Thoracic aorta (tissue), 2 donors: ENCODE results near the gene ATF2. TPM values are rescaled to one million over a fixed set of nuclear protein-coding genes. Genes with fewer than 3 reads are reported as not detected.

Experiments used
- ATAC-seq: fragments of 150-250 bp; one replicate; pipeline ENCODE4 v1.8.0; 2017; ENCODE audit warnings: low read depth; ENCODE audit not compliant: insufficient number of reproducible peaks, low FRiP score
- DNase-seq: peaks from one replicate; pipeline ENCODE4 v3.0.0-alpha.2; 2020; ENCODE audit warnings: low spot score
- H3K27ac ChIP-seq, 2 donors: fragments of 200-600 bp; sonication (generic); 1 replicate in 1 of 2; 2 replicates in 1 of 2; pipeline ENCODE4 v1.5.1; 2016; ENCODE audit warnings: mild to moderate bottlenecking in 2 of 2, moderate library complexity in 2 of 2
- H3K27me3 ChIP-seq: fragments of 200-600 bp; sonication (generic); replicated peaks from 2 replicates; pipeline ENCODE4 v1.6.0; 2016; ENCODE audit warnings: mild to moderate bottlenecking; ENCODE audit not compliant: insufficient read depth
- H3K36me3 ChIP-seq: fragments of 200-600 bp; sonication (generic); one replicate; pipeline ENCODE4 v1.5.1; 2016
- H3K4me1 ChIP-seq, 2 donors: fragments of 200-600 bp; sonication (generic); 1 replicate in 1 of 2; 2 replicates in 1 of 2; pipeline versions ENCODE4 v1.5.1 to v1.6.0; 2016; ENCODE audit warnings: low read depth in 2 of 2, mild to moderate bottlenecking in 1 of 2; ENCODE audit not compliant: control insufficient read depth in 1 of 2
- H3K4me3 ChIP-seq: fragments of 200-600 bp; sonication (generic); 2 replicates; pipeline ENCODE4 v1.5.1; 2016; ENCODE audit warnings: mild to moderate bottlenecking
- H3K9me3 ChIP-seq: fragments of 200-600 bp; sonication (generic); 2 replicates; pipeline ENCODE4 v1.5.1; 2016
- total RNA-seq, 2 donors: library from RNA; depleted of rRNA; stranded (reverse); fragments of >200 nt; gene quantifications; one replicate each; pipeline versions ENCODE4 v1.1.0 to v1.2.3, GENCODE V29; 2016
- TF ChIP-seq, protein P1 (sequence below): fragments of 200-600 bp; sonication (generic); IDR thresholded peaks from one replicate; pipeline ENCODE4 v1.5.1; 2019; ENCODE audit warnings: antibody characterized with exemption

ATF2 gene
- total RNA-seq, 2 donors from 2014 or later = 58.9 to 62.6 TPM

DNA sequence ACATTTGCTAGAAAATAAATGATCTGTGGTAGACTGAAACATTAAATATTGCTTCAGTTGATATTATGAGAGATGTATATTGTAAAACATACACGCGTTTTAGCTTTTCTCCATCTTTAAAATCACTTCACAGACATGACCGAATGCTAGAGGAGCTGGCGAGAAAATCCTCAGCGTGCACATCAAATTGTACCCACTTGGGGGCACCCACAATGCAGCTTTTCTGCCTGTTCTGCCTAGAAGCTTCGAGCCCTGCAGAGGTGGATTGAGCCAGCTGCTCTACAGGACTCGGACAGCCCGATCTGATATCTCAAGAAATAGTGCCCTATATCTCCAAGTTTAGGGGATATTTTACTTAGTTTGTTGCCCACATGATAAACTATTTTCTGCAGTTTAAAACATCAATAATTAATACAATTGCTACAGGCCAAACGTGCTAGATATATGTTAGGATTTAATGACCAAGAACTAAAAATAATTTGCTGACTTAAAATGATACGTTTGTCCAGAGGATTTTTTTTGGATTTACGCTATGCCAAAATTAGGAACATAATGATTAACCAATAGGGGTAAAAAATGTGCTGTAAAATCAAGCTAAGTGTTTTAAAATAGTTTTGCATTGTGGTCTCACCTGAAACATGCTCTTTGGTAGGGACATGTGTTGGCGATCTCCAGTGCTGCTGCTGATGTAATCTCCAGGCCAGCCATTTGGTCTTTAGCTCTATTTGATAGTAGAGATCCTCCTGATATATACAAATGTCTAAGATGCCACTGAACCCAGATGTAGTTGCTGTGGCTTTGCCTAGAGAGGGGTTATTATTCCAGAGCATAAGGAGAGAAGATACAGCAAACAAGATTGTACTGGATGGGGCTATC lies 35.9 kb upstream of the ATF2 start:
- no peaks in the 10 kb centered on the region for H3K9me3 ChIP-seq
- no peaks in the 10 kb centered on the region for H3K36me3 ChIP-seq
- DNase-seq (no peak), ATAC-seq (no peak)
- H3K4me3 ChIP-seq = no peak overlapping the region
- H3K27ac ChIP-seq = no peak overlapping the region
- TF ChIP-seq, protein P1, sequence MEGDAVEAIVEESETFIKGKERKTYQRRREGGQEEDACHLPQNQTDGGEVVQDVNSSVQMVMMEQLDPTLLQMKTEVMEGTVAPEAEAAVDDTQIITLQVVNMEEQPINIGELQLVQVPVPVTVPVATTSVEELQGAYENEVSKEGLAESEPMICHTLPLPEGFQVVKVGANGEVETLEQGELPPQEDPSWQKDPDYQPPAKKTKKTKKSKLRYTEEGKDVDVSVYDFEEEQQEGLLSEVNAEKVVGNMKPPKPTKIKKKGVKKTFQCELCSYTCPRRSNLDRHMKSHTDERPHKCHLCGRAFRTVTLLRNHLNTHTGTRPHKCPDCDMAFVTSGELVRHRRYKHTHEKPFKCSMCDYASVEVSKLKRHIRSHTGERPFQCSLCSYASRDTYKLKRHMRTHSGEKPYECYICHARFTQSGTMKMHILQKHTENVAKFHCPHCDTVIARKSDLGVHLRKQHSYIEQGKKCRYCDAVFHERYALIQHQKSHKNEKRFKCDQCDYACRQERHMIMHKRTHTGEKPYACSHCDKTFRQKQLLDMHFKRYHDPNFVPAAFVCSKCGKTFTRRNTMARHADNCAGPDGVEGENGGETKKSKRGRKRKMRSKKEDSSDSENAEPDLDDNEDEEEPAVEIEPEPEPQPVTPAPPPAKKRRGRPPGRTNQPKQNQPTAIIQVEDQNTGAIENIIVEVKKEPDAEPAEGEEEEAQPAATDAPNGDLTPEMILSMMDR = peak; percentile 34
- H3K27me3 ChIP-seq = no peaks in the 10 kb centered on the region
- no peaks in the 10 kb centered on the region for H3K4me1 ChIP-seq

DNA sequence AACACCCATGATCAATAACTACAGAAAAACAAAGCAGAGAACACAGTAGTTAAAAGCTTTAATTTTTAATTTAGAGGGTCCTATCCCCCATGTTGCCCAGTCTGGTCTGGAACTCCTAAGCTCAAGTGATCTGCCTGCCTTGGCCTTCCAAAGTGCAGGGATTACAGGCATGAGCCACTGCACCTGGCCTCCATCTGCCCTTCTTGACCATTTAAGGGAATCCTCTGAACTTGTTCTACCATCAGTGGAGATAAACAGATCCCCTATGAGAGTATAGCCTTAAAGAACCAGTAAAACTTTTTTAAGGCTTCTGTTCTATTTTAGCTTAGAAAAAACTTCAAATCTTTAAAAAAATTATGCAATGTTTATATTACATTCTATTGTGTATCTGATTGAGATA lies 27.0 kb upstream of the ATF2 start:
- TF ChIP-seq, protein P1 = no peak
- ATAC-seq = no peak
- H3K4me3 ChIP-seq = no peak overlapping the region
- no peaks in the 10 kb centered on the region for H3K36me3 ChIP-seq
- no peaks in the 10 kb centered on the region for H3K9me3 ChIP-seq
- no peak for DNase-seq
- no peak overlapping the region for H3K27ac ChIP-seq
- no peaks in the 10 kb centered on the region for H3K4me1 ChIP-seq
- no peaks in the 10 kb centered on the region for H3K27me3 ChIP-seq

DNA sequence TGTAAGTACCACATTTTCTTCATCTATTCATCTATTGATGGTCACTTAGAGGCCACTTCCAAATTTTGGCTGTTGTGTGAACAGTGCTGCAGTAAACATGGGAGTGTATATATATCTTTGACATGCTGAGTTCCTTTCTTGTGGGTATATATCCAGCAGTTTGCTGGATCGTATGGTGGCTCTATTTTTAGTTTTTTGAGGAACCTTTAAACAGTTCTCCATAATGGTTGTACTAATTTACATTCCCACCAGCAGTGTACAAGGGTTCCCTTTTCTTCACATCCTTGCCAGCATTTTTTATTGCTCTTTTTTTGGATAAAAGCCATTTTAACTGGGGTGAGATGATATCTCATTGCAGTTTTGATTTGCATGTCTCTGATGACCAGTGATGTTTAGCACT lies 20.8 kb upstream of the ATF2 start:
- H3K4me1 ChIP-seq = no peaks in the 10 kb centered on the region
- no peak overlapping the region for H3K4me3 ChIP-seq
- TF ChIP-seq, protein P1 = no peak
- H3K9me3 ChIP-seq = no peaks in the 10 kb centered on the region
- DNase-seq = no peak
- H3K27ac ChIP-seq = no peak overlapping the region
- H3K27me3 ChIP-seq = no peaks in the 10 kb centered on the region
- no peak for ATAC-seq
- H3K36me3 ChIP-seq = no peaks in the 10 kb centered on the region

DNA sequence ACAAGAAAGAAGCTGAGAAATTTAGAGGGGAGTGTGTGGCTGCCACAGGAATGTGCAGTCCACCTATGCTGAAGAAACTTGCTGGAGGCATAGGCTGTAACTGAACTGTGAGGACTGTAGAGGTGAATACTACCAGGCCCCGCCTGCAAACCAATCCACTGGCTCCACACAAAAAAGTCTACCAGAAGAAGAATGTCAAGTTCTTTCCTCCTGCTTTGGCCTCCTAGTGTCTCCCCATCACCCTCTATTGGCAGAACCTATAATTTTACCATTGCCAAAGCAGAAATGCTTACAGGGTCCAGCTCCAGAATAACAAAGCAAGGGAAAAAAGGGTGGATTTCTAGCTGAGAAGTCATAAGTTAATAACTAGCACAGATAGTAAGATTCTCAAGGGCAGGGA lies 19.4 kb upstream of the ATF2 start:
- H3K36me3 ChIP-seq = no peaks in the 10 kb centered on the region
- DNase-seq = no peak
- no peaks in the 10 kb centered on the region for H3K9me3 ChIP-seq
- H3K4me1 ChIP-seq = no peaks in the 10 kb centered on the region
- H3K27me3 ChIP-seq = no peaks in the 10 kb centered on the region
- TF ChIP-seq, protein P1 = no peak
- no peak for ATAC-seq
- H3K27ac ChIP-seq = no peak overlapping the region
- H3K4me3 ChIP-seq = no peak overlapping the region

DNA sequence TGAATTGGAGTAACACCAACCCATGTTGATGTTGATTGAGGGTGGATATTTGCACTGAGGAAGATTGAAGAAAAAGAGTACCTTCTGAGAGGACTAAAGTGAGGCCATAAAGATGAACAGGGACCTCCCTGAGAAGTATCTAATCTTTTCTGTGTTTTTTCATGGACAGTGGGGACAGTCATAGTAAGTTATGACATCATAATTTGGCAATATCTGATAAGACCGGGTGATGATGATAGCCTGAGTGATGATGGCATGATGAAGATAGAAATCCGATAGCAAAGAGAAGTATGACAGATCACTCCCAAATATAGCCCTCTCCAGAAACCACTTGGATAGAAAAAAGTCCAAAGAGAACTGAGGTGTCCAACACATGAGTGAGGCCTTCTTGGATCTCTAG lies 15.7 kb upstream of the ATF2 start:
- H3K36me3 ChIP-seq = peaks cover 4% of the 10 kb centered on the region
- ATAC-seq (no peak), DNase-seq (no peak)
- TF ChIP-seq, protein P1 = no peak
- H3K4me1 ChIP-seq = peaks cover 0 to 5% of the 10 kb centered on the region in 2 donors
- no peak overlapping the region for H3K27ac ChIP-seq
- no peaks in the 10 kb centered on the region for H3K9me3 ChIP-seq
- H3K27me3 ChIP-seq = no peaks in the 10 kb centered on the region
- H3K4me3 ChIP-seq = no peak overlapping the region
